GM12874 (cell line): ENCODE data around the gene CCT7.

Experiments used
- TF ChIP-seq, protein P1 (sequence below): IDR thresholded peaks from 2 replicates; pipeline ENCODE4 v1.5.1; 2011; ENCODE audit warnings: low read depth, mild to moderate bottlenecking, control low read depth, low read length, moderate library complexity; ENCODE audit not compliant: insufficient read depth

Gene CCT7

DNA sequence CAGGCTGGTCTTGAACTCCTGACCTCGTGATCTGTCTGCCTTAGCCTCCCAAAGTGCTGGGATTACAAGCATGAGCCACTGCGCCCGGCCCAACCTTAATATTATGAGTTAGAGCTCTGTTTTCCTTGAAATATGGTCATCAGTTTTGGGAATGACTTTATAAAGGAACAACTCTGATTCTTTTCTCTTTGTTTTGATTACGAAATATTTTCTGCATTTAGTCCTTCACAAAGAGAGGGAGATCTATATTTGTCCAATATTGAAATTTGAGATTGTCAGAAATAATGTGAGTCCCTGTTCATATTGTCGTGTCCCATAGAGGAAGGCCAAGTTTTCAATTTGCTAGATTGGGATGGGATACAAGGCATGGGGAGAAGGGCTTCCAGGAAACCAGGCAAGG lies 16.9 kb upstream of the CCT7 start:
- TF ChIP-seq, protein P1, sequence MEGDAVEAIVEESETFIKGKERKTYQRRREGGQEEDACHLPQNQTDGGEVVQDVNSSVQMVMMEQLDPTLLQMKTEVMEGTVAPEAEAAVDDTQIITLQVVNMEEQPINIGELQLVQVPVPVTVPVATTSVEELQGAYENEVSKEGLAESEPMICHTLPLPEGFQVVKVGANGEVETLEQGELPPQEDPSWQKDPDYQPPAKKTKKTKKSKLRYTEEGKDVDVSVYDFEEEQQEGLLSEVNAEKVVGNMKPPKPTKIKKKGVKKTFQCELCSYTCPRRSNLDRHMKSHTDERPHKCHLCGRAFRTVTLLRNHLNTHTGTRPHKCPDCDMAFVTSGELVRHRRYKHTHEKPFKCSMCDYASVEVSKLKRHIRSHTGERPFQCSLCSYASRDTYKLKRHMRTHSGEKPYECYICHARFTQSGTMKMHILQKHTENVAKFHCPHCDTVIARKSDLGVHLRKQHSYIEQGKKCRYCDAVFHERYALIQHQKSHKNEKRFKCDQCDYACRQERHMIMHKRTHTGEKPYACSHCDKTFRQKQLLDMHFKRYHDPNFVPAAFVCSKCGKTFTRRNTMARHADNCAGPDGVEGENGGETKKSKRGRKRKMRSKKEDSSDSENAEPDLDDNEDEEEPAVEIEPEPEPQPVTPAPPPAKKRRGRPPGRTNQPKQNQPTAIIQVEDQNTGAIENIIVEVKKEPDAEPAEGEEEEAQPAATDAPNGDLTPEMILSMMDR, result no peak

DNA sequence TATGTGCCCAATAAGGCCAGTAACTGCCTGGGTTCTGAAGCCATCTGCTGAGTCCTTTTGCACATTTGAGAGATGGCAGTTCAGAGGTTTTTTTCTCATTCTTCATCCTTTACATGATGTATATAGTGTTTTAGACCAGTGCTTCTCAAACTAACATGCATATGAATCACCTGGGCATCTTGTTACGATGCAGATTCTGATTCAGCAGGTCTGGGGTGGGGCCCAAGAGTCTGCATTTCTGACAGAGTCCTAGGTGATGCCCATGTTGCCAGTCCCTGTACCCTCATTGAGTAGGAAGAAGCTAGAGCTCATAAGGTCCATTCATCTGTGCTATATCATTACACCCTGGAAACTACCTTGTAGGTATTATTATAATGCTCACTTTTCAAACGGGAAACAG lies 16.3 kb upstream of the CCT7 start:
- TF ChIP-seq, protein P1, result no peak

DNA sequence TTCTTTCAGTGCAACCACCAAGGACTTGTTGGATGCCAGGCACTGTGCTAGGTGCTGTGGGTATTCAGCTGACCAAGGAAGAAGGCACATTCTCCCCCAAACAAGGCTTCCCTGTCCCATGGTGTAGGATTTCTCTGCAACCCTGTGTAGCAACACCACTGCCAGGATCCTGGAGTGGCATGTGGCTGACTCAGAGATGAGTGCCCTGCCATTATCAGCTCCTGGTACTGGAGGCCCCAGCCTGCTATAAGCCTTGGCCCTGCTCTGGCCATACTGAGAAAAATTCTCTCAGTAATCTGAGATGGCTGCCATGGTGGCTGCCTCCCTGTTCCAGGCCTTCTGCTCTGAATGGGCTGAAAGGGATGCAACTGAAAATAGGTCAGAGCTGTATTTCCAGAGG lies 15.8 kb upstream of the CCT7 start:
- TF ChIP-seq, protein P1, result no peak

DNA sequence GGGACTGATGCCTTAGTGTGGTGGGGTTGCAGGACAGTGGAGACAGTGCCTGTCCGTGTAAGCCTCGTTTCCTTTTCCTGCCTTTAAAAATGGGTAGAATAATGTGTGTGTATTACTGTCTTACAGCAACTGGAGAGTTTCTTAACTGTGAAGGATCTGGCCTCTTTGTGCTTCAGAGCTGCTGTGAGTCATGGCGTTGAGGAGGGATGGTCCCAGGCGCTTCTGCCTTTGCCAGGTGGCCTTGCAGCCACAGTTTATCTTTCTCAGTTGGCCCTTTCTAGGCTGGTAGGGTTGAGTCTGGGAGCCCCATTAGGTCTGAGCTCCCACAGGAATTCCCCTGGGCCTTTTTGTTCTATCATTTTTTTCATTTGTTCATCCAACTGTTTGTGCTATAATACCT lies 10.3 kb upstream of the CCT7 start:
- TF ChIP-seq, protein P1, result no peak

DNA sequence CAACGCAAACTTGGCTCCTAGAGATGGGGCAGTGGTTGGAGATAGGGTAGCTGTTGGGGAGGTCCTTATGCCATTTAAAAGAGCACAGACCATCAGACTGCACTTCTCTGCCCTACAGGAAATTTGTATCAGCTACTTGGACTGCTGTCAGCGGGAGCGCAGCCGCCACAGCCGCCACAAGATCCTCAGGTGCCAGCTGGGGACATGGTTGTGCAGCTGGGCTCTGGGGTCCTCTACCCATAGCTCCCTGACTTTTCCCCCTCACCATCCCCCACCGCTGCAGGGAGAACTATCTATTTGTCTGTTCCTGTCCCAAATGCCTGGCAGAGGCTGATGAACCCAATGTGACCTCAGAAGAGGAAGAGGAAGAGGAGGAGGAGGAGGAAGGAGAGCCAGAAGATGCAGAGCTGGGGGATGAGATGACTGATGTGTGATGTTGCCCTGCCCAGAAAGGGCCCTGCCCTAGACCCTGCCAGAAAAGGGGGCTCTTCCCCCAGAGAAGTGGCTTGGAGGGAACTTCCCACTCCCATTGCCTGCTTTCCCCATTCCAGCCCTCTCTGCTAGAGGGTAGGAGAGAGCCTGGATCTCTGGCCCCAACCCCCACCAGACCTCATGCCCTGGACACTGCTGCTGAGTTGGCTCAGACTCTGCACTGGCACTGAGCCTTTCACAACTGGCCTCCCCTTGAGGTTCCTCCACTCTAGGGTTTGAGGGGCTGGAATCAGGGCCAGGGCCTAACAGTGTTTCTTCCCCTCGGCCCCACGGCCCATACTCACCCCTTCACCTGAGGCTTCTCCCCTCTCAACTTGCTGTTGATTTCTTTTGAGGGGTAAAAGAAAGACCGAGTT lies 8.4 kb upstream of the CCT7 start:
- TF ChIP-seq, protein P1, result no peak

DNA sequence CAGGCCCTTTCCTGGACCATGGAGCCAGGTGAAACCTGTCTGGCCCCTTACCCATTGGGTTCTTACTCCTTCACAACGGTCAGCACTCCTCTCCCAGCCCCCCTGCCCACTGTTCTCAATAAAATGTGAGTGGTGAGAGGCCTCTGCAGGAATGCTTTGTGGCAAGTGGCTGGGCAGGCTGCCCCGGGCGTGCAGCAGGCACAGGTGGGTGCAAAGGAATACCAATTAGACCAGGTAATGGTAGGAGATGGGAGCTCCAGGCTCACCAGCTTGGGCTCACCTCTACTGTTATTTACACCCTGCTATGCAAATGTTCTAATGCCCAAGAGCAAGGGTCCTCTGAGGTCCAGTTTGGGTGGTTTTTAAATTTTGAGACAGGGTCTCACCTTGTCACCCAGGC lies 7.0 kb upstream of the CCT7 start:
- TF ChIP-seq, protein P1, result no peak

DNA sequence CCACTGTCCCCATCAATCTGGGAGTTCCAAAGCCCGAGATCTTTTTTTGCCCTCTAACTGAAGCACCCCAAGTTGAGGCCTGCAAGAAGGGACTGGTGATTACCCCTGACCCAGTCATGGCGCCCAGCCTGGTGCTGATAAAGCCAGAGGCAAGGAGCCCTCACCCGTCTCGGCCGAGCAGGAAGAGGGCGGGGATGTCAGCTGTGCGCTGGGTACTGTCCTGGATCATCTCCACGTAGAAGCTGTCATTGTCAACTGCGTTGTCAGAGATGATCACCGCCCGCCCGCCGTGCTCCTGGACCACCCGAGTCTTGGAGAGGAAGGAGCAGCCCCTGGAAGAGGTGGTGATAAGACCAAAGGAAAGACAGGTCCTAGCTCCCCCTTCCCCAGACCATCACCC lies 5.5 kb upstream of the CCT7 start:
- TF ChIP-seq, protein P1, result no peak
